GM21526 (cell line): Measurements from ENCODE around the gene RAB6D.
"Not testable (repeated sequence)": the region's sequence is repeated elsewhere in the genome, so short reads cannot be mapped to it uniquely, and the experiment has no call there.

Source experiments
- ATAC-seq: cut with Tn5 transposase; IDR thresholded peaks from one replicate; pipeline ENCODE4 v1.9.1; 2021; ENCODE audit warnings: moderate library complexity; ENCODE audit not compliant: unreplicated experiment, low FRiP score

RAB6D gene

DNA sequence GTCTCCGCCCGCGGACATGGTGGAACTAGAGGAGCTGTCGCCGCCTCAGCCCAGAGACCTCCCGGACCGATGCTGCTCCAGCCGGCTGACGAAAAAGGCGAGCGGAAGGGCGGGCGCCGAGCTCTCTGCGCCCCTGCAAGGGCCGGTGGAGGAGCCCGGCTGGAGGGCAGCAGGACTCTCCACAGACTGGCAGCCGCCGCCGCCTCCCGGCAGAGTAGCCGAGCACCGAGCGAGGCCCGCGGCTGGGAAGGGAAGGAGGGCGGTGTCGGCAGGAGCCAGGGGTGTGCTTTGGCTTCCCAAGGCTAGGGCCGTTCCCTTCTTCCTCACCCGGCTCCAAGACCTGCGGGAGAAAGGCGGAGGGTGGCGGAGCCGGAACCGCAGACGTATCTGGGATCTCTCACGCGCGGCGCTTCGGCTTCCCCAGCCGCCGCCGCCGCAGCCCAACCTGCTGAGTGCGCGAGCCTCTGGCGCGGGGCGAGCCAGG, at the start of gene RAB6D:
Gene RAB6D, minus strand, starts transcription at position 466 of the 484 bp plus-strand sequence. Its CDS starts 448 bp downstream, at position 18.
- ATAC-seq: not testable (repeated sequence)

- ATAC-seq: peak; percentile 75
Measured at GRCh38 chr2:131413148-131413747, 49.3 kb upstream of the RAB6D start.

DNA sequence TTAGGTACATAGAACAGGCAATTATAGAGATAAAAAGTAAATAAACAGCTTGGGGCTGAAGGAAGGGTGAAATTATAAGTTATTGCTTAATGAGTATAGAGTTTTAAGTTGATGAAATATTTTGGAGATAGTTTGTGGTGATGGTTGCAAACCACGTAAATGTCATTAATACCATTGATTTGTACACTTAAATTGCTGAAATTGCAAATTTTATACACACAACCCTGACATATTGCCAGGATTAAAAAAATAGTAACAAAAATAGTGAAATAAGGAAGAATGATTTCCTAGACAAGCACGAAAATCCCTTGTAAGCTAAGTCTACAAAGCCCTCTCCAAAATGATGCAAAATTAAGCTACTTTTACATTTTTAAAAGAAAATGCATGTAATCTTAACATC, 46.2 kb upstream of the RAB6D start:
- ATAC-seq: no peak

- no peak for ATAC-seq
Measured at GRCh38 chr2:131408778-131409177, 44.8 kb upstream of the RAB6D start.

- no peak for ATAC-seq
Measured at GRCh38 chr2:131408207-131408606, 44.2 kb upstream of the RAB6D start.

DNA sequence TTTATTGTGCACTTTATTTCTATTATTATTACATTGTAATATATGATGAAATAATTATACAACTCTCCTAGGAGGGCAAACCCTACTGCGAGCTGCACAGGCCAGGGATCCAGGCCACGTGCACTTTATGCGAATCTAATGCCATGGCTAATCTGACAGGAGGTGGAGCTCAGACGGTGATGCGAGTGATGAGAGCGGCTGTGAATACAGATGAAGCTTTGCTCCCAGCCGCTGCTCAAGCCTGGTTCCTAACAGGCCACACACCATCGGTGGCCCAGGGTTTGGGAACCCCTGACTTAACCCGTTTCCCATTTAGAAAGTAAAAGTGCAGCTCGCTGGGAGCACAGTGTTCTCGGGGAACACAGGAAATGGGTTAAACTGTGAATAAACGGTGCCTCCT, 40.8 kb upstream of the RAB6D start:
- ATAC-seq: no peak

DNA sequence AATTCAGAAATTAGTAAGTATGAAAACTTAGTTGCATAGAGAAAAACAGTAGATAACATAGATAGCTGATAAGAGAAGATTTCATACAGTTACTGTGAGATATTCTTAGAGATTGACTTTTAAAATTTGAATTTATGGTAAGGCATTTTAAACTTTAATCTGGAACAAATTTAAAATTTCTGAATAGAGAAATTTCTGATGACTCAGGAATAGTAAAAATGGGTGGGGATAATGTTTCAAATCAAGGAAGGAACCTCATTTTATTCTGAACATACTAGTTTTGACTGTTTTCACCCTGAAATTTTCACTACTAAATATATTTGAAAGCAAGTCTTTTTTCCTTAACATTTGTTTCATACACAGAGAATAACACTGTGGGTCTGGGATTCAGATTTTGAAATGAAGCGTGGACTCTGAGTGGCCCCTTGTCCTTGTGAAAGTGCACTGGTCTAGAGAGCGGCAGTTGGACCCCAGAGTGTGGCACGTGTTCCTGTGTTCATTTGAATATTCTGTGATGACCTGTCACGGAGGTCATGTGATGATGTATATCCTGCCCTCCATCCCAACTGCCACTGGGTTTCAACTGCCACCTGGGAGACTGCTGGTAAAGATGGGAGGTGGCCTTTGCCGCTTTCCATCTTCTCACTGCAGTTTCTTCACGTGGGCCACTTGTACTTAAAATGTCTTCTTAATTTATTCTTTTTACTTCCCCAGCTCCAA, 38.5 kb upstream of the RAB6D start:
- ATAC-seq: no peak

DNA sequence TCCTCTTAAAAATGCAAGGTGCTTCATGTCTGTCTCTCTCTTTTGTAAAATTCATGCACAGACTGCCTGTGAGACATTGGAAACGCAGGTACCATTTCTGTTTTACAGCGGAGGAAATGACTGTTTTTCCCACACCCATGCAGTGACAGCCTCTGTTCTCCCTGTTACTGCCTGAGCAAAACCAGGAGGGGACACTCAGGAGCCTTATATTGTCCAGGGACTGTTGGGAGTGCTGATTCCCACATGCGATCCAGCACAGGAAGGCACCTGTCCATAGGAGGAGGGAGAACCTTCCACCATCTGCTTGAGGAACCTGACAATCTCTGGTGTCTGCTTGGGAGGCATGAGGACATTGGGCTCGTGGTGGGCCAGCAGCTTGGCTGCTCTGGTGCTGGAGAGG, 36.9 kb upstream of the RAB6D start:
- ATAC-seq: no peak

DNA sequence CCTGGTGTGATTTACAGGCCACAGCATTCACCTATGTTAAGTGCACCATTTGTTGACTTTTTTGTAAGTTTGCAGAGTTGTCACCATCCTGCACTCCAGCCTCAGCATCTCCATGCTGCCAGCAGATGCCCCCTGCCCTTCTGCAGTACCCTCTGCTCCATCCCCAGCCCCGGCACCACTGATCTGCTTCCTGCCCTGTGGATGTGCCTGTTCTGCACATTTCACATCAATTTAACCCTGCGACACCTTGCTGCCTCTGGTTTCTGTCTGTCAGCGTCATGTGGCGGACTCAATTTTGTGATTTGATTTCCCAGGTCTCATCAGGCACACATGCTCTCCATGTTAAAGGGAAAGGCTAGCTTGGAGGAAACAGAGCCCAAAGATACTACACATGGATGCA, 36.5 kb upstream of the RAB6D start:
- ATAC-seq: not testable (repeated sequence)

- not testable (repeated sequence) for ATAC-seq
Measured at GRCh38 chr2:131396209-131396608, 32.2 kb upstream of the RAB6D start.

GRCh38 chr2:131395024-131395645, 31.2 kb upstream of the RAB6D start:
- not testable (repeated sequence) for ATAC-seq

- no peak for ATAC-seq
Measured at GRCh38 chr2:131394147-131394931, 30.4 kb upstream of the RAB6D start.

GRCh38 chr2:131391953-131392352, 28.0 kb upstream of the RAB6D start:
- not testable (repeated sequence) for ATAC-seq

DNA sequence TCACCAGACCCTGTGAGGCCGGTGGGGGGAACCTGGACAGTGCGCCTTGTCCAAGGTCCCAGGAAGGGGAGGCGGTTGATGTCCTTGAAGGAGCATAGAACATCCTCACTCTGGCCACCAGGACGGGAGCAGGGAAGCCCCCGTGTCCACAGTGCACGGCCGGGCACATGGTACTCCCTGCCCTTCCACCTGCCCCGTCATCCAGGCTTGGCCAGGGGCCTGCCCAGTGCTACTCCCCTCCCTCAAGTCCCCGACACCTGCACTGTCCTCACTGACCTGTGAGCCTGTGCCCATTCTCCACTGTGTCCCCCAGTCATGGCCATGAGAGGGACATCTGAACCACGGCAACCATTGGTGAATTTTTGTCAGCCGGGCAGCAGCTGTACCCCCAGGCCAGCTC, 27.5 kb upstream of the RAB6D start:
- ATAC-seq: not testable (repeated sequence)

GRCh38 chr2:131390495-131391130, 26.6 kb upstream of the RAB6D start:
- ATAC-seq: not testable (repeated sequence)

DNA sequence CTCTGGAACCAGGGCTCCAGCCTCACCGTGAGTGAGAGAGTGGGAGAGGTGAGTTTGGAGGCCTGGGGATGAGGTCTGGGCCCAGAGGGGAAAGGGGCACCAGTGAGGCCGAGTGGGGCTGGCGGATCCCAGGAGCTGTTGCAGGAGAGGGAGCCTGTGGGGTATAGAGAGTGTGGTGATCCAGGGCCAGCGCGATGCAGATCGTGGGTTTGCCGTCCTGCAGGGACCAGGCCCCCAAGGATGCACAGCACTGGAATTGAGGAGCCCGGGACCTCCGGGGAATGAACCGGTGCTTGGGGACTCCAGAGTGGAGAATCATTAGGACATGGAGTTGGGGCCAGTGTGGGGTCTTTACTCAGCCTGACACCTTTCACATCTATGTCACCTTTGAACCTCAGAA, 25.7 kb upstream of the RAB6D start:
- ATAC-seq: no peak

DNA sequence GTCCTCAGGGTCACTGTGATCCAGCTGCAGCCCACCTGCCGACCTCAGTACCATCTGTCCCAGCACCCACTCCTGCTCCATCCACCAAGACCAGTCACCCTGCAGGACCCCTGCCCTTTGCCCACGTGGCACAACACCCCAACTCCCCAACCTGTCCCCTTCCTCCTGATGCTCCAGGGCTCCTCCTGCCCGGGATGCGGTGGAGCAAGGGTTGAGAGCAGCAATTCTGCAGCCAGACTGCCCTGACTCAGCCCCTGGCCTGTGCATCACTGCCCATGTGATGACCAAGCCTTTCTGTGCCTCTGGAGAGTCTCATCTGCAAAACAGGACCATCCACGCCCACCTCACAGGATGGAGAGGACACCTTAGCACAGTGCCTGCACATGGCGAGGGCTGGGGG, 24.9 kb upstream of the RAB6D start:
- not testable (repeated sequence) for ATAC-seq

DNA sequence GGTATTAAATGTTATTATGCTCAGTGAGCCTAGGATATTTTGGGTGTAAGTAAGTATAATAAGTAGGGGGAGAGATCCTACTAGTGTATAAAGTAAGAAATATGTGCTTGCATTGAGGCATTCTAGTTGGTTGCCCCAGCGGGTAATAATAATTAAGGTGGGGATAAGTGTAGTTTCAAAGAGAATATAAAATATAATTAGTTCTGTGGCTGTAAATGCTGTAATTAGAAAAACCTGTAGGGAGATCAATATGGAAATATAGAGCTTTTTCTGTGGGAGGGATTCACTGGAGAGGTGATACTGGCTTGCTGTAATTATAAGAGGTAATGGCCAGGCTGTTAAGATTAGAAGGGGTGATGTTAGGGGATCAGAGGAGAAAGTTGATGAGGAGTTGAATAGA, 9.1 kb upstream of the RAB6D start:
- not testable (repeated sequence) for ATAC-seq

GRCh38 chr2:131369954-131370353, 6.0 kb upstream of the RAB6D start:
- no peak for ATAC-seq

- ATAC-seq: not testable (repeated sequence)
Measured at GRCh38 chr2:131368493-131369066, 4.6 kb upstream of the RAB6D start.
